Activated CD8-positive, alpha-beta memory T cell treated with anti-CD3 and anti-CD28 coated beads, Interleukin-2, amount 10 ng/mL, durations not matched to agents 7 days and 5 days (primary cell): Measurements from ENCODE around the gene FBP2. TPM values are rescaled to one million over a fixed set of nuclear protein-coding genes. Genes with fewer than 3 reads are reported as not detected.

Experiments
- ATAC-seq: fragments of 150-1000 bp; cut with Tn5 transposase; one replicate; pipeline ENCODE4 v1.10.0; 2021; ENCODE audit warnings: moderate library complexity
- CTCF ChIA-PET: fragments of 350-600 bp; sonication (Branson Sonifier 250); formaldehyde crosslinking; loops from one replicate; lab custom pipeline; 2021; ENCODE audit warnings: antibody characterized with exemption; lab: Charles Lee
- DNase-seq: peaks from one replicate; pipeline ENCODE4 v3.0.0-alpha.2; 2020
- H3K27ac Mint-ChIP-seq: one replicate; pipeline ENCODE4 v1.8.0; 2021; ENCODE audit warnings: mild to moderate bottlenecking, mixed read lengths
- H3K27me3 Mint-ChIP-seq: one replicate; pipeline ENCODE4 v1.8.0; 2021; ENCODE audit warnings: mixed read lengths
- H3K36me3 Mint-ChIP-seq: one replicate; pipeline ENCODE4 v1.8.0; 2021; ENCODE audit warnings: mild to moderate bottlenecking, mixed read lengths
- H3K4me1 Mint-ChIP-seq: one replicate; pipeline ENCODE4 v1.8.0; 2021; ENCODE audit warnings: mixed read lengths
- H3K4me3 Mint-ChIP-seq: one replicate; pipeline ENCODE4 v1.8.0; 2021; ENCODE audit warnings: mild to moderate bottlenecking, moderate library complexity, mixed read lengths
- H3K9me3 Mint-ChIP-seq: one replicate; pipeline ENCODE4 v1.8.0; 2022; ENCODE audit warnings: low read depth, mixed read lengths
- total RNA-seq, 2 experiments: library from RNA; stranded (reverse); gene quantifications; one replicate each; pipeline ENCODE4 v1.2.3, GENCODE V29; 2021

The FBP2 gene
- not detected for total RNA-seq

- Mint-ChIP-seq H3K27me3 (peaks cover 13% of the 10 kb centered on the region), H3K9me3 (no peaks in the 10 kb centered on the region), H3K27ac (no peak within 1 kb of the TSS), H3K4me1 (no peaks in the 10 kb centered on the region), H3K4me3 (no peak within 1 kb of the TSS), H3K36me3 (no peaks in the 10 kb centered on the region)
- ATAC-seq (no peak), DNase-seq (no peak)
- CTCF ChIA-PET = no interaction called here
These were observed at the start of gene FBP2 for GRCh38 chr9:94593459-94594345. Gene FBP2, minus strand, starts transcription at chr9:94593824. Its CDS starts 98 bp downstream, at chr9:94593726.

GRCh38 chr9:94643176-94643575, 49.6 kb upstream of the FBP2 start:
- H3K9me3 Mint-ChIP-seq = no peaks in the 10 kb centered on the region
- no peak overlapping the region for H3K27ac Mint-ChIP-seq
- CTCF ChIA-PET = interaction anchor here (2.0 kb wide), 1 partner anchor 26 kb away, joined by 5 read pairs; no protein-coding TSS in a partner anchor
- ATAC-seq (no peak), DNase-seq (no peak)
- no peaks in the 10 kb centered on the region for H3K36me3 Mint-ChIP-seq
- H3K27me3 Mint-ChIP-seq = peaks cover 17% of the 10 kb centered on the region
- H3K4me1 Mint-ChIP-seq = peaks cover 12% of the 10 kb centered on the region
- no peak overlapping the region for H3K4me3 Mint-ChIP-seq

- no peak overlapping the region for H3K27ac Mint-ChIP-seq
- no peaks in the 10 kb centered on the region for H3K36me3 Mint-ChIP-seq
- peaks cover 22% of the 10 kb centered on the region for H3K27me3 Mint-ChIP-seq
- ATAC-seq (no peak), DNase-seq (no peak)
- peaks cover 12% of the 10 kb centered on the region for H3K4me1 Mint-ChIP-seq
- no peak overlapping the region for H3K4me3 Mint-ChIP-seq
- no peaks in the 10 kb centered on the region for H3K9me3 Mint-ChIP-seq
- CTCF ChIA-PET = interaction anchor here (2.0 kb wide), 1 partner anchor 27 kb away, joined by 5 read pairs; no protein-coding TSS in a partner anchor
These were observed 48.9 kb upstream of the FBP2 start for GRCh38 chr9:94642501-94642900.

GRCh38 chr9:94639999-94640376, 46.4 kb upstream of the FBP2 start:
- Mint-ChIP-seq H3K36me3 (no peaks in the 10 kb centered on the region), H3K9me3 (no peaks in the 10 kb centered on the region), H3K4me1 (peaks cover 12% of the 10 kb centered on the region), H3K4me3 (peak overlapping the region; percentile 76), H3K27ac (no peak overlapping the region), H3K27me3 (peaks cover 34% of the 10 kb centered on the region)
- no peak for DNase-seq
- CTCF ChIA-PET = interaction anchor here (1.2 kb wide), 1 partner anchor 29 kb away, joined by 4 read pairs; no protein-coding TSS in a partner anchor
- no peak for ATAC-seq

- Mint-ChIP-seq H3K4me3 (peak within 1 kb of the TSS; percentile 76), H3K27ac (peak within 1 kb of the TSS; percentile 24), H3K27me3 (peaks cover 33% of the 10 kb centered on the region), H3K9me3 (no peaks in the 10 kb centered on the region), H3K4me1 (peaks cover 12% of the 10 kb centered on the region), H3K36me3 (no peaks in the 10 kb centered on the region)
- peak; percentile 67 for ATAC-seq
- CTCF ChIA-PET = interaction anchor here (1.2 kb wide), 1 partner anchor 30 kb away, joined by 4 read pairs; no protein-coding TSS in a partner anchor
- DNase-seq = peak; percentile 56
These were observed 45.7 kb upstream of the FBP2 start, which contains the start of gene FBP1 for GRCh38 chr9:94639061-94639998. Gene FBP1, minus strand, starts transcription at chr9:94639518. Its CDS starts 208 bp downstream, at chr9:94639310.

- CTCF ChIA-PET = interaction anchor here (1.0 kb wide), 1 partner anchor 10 kb away, joined by 3 read pairs; no protein-coding TSS in a partner anchor
- H3K4me1 Mint-ChIP-seq = peaks cover 12% of the 10 kb centered on the region
- no peaks in the 10 kb centered on the region for H3K36me3 Mint-ChIP-seq
- no peaks in the 10 kb centered on the region for H3K9me3 Mint-ChIP-seq
- no peak for ATAC-seq
- H3K4me3 Mint-ChIP-seq = peak overlapping the region; percentile 76
- H3K27me3 Mint-ChIP-seq = peaks cover 35% of the 10 kb centered on the region
- no peak for DNase-seq
- no peak overlapping the region for H3K27ac Mint-ChIP-seq
These were observed 44.9 kb upstream of the FBP2 start for GRCh38 chr9:94638335-94639060.

- Mint-ChIP-seq H3K27me3 (peaks cover 38% of the 10 kb centered on the region), H3K27ac (no peak overlapping the region), H3K36me3 (no peaks in the 10 kb centered on the region), H3K9me3 (no peaks in the 10 kb centered on the region), H3K4me3 (no peak overlapping the region), H3K4me1 (no peaks in the 10 kb centered on the region)
- ATAC-seq (no peak), DNase-seq (no peak)
- CTCF ChIA-PET = no interaction called here
These were observed 39.1 kb upstream of the FBP2 start for GRCh38 chr9:94632737-94633136.

GRCh38 chr9:94631599-94631998, 38.0 kb upstream of the FBP2 start:
- Mint-ChIP-seq H3K9me3 (no peaks in the 10 kb centered on the region), H3K27ac (no peak overlapping the region)
- CTCF ChIA-PET = interaction anchor here (0.6 kb wide), 1 partner anchor 1691 kb away, joined by 3 read pairs; no protein-coding TSS in a partner anchor

GRCh38 chr9:94630833-94631232, 37.2 kb upstream of the FBP2 start:
- Mint-ChIP-seq H3K36me3 (no peaks in the 10 kb centered on the region), H3K27ac (no peak overlapping the region), H3K9me3 (no peaks in the 10 kb centered on the region), H3K27me3 (peaks cover 30% of the 10 kb centered on the region), H3K4me3 (no peak overlapping the region), H3K4me1 (no peaks in the 10 kb centered on the region)
- ATAC-seq (no peak), DNase-seq (no peak)
- CTCF ChIA-PET = interaction anchor here (0.6 kb wide), 1 partner anchor 10 kb away, joined by 3 read pairs; no protein-coding TSS in a partner anchor

More at GRCh38 chr9:94631599-94631998, 38.0 kb upstream of the FBP2 start:
- Mint-ChIP-seq H3K4me1 (no peaks in the 10 kb centered on the region), H3K27me3 (peaks cover 32% of the 10 kb centered on the region), H3K4me3 (no peak overlapping the region), H3K36me3 (no peaks in the 10 kb centered on the region)
- ATAC-seq (no peak), DNase-seq (no peak)

GRCh38 chr9:94630281-94630680, 36.7 kb upstream of the FBP2 start:
- CTCF ChIA-PET = interaction anchor here (0.6 kb wide), 1 partner anchor 9 kb away, joined by 3 read pairs; no protein-coding TSS in a partner anchor
- ATAC-seq = no peak
- Mint-ChIP-seq H3K27me3 (peaks cover 25% of the 10 kb centered on the region), H3K4me3 (no peak overlapping the region), H3K27ac (no peak overlapping the region), H3K36me3 (no peaks in the 10 kb centered on the region), H3K4me1 (no peaks in the 10 kb centered on the region), H3K9me3 (no peaks in the 10 kb centered on the region)
- no peak for DNase-seq

- DNase-seq (no peak), ATAC-seq (no peak)
- peaks cover 14% of the 10 kb centered on the region for H3K27me3 Mint-ChIP-seq
- H3K36me3 Mint-ChIP-seq = no peaks in the 10 kb centered on the region
- H3K4me3 Mint-ChIP-seq = no peak overlapping the region
- H3K27ac Mint-ChIP-seq = no peak overlapping the region
- H3K9me3 Mint-ChIP-seq = no peaks in the 10 kb centered on the region
- no peaks in the 10 kb centered on the region for H3K4me1 Mint-ChIP-seq
- CTCF ChIA-PET = no interaction called here
These were observed 33.7 kb upstream of the FBP2 start for GRCh38 chr9:94627287-94627686.

GRCh38 chr9:94625835-94626234, 32.2 kb upstream of the FBP2 start:
- no peaks in the 10 kb centered on the region for H3K9me3 Mint-ChIP-seq
- no peak overlapping the region for H3K4me3 Mint-ChIP-seq
- no peak overlapping the region for H3K27ac Mint-ChIP-seq
- H3K36me3 Mint-ChIP-seq = no peaks in the 10 kb centered on the region
- H3K27me3 Mint-ChIP-seq = peaks cover 2% of the 10 kb centered on the region
- H3K4me1 Mint-ChIP-seq = no peaks in the 10 kb centered on the region
- no peak for DNase-seq
- ATAC-seq = no peak
- CTCF ChIA-PET = interaction anchor here (1.4 kb wide), 1 partner anchor 31 kb away, joined by 3 read pairs; no protein-coding TSS in a partner anchor
